A549 (cell line): ENCODE results near the gene ARL3.

Experiments used
- MAFK ChIP-seq: fragments of 450-650 bp; IDR thresholded peaks from 2 replicates; pipeline ENCODE4 v1.6.1; 2014; ENCODE audit not compliant: partially characterized antibody
- NFE2L2 ChIP-seq: fragments of 150-350 bp; conservative IDR thresholded peaks from 2 replicates; pipeline ENCODE4 v1.6.1; 2014; ENCODE audit warnings: low read length
- TP53 ChIP-seq: fragments of 250-450 bp; sonication (Bioruptor Pico); IDR thresholded peaks from 2 replicates; pipeline ENCODE4 v1.5.0; 2021; ENCODE audit warnings: mild to moderate bottlenecking, moderate library complexity
- TF ChIP-seq, protein P1 (sequence below): fragments of >200 bp; sonication (Bioruptor Twin); formaldehyde crosslinking; IDR thresholded peaks from 3 replicates; pipeline ENCODE4 v1.5.1; 2016
- TF ChIP-seq, protein P2 (sequence below): fragments of 150-350 bp; IDR thresholded peaks from 2 replicates; pipeline ENCODE4 v1.6.1; 2014; ENCODE audit warnings: low read depth, mild to moderate bottlenecking, low read length

DNA sequence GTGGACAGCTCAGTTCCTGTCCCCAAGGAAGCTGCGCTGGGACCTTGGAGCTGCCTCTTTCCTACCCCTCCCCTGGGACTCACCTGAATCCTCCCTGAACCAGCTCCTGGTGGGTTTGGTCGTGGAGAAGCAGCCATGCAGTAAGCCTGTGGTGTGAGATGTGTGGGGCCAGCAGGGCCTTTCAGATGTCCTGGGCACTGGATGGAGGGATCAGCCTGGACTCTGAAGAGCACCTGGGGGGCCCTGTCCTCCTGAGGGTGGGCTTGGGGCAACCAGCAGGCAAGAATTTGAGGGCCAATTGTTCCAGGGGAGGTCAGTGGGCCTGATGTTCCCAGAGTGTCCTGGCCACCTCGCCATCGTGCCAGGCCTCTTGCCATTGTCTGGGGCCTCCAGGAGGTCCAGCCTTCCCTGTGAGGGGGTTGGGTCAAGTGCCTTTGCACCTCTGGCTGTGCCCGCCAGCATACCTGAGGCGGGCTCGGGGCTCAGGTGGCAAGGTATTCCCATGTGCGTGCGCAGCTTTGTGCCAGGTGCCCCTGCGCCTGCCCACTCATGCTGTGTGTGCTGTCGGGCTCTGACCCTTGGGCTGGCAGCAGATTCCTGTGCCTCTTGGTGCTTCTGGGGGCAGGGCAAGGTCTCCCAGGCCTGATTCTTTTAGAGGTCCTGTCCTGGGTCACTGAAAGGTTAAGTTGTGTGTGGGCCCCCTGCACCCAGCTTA is 62.6 kb downstream of the ARL3 start:
- TF ChIP-seq NFE2L2: no peak
- TF ChIP-seq, protein P1, sequence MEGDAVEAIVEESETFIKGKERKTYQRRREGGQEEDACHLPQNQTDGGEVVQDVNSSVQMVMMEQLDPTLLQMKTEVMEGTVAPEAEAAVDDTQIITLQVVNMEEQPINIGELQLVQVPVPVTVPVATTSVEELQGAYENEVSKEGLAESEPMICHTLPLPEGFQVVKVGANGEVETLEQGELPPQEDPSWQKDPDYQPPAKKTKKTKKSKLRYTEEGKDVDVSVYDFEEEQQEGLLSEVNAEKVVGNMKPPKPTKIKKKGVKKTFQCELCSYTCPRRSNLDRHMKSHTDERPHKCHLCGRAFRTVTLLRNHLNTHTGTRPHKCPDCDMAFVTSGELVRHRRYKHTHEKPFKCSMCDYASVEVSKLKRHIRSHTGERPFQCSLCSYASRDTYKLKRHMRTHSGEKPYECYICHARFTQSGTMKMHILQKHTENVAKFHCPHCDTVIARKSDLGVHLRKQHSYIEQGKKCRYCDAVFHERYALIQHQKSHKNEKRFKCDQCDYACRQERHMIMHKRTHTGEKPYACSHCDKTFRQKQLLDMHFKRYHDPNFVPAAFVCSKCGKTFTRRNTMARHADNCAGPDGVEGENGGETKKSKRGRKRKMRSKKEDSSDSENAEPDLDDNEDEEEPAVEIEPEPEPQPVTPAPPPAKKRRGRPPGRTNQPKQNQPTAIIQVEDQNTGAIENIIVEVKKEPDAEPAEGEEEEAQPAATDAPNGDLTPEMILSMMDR: no peak
- no peak for TF ChIP-seq MAFK
- TF ChIP-seq, protein P2, sequence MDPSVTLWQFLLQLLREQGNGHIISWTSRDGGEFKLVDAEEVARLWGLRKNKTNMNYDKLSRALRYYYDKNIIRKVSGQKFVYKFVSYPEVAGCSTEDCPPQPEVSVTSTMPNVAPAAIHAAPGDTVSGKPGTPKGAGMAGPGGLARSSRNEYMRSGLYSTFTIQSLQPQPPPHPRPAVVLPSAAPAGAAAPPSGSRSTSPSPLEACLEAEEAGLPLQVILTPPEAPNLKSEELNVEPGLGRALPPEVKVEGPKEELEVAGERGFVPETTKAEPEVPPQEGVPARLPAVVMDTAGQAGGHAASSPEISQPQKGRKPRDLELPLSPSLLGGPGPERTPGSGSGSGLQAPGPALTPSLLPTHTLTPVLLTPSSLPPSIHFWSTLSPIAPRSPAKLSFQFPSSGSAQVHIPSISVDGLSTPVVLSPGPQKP: no peak
- TF ChIP-seq TP53 (CRISPR knock-in tag): no peak
